GM18498 (cell line): ENCODE data around the gene ADAM12.

Experiments
- ATAC-seq: cut with Tn5 transposase; IDR thresholded peaks from one replicate; pipeline ENCODE4 v1.9.1; 2021; ENCODE audit warnings: mild to moderate bottlenecking, moderate library complexity; ENCODE audit not compliant: unreplicated experiment

The ADAM12 gene

GRCh38 chr10:126158133-126158892, 230.0 kb downstream of the ADAM12 start:
- no peak for ATAC-seq

- no peak for ATAC-seq
These were observed 231.1 kb downstream of the ADAM12 start for GRCh38 chr10:126157189-126157588.

GRCh38 chr10:126156503-126156902, 231.8 kb downstream of the ADAM12 start:
- no peak for ATAC-seq

GRCh38 chr10:126156012-126156411, 232.3 kb downstream of the ADAM12 start:
- no peak for ATAC-seq

GRCh38 chr10:126155528-126155927, 232.7 kb downstream of the ADAM12 start:
- no peak for ATAC-seq

GRCh38 chr10:126153711-126154628, 234.3 kb downstream of the ADAM12 start:
- no peak for ATAC-seq

GRCh38 chr10:126147866-126148587, 240.2 kb downstream of the ADAM12 start:
- no peak for ATAC-seq

- no peak for ATAC-seq
These were observed 241.5 kb downstream of the ADAM12 start for GRCh38 chr10:126146771-126147170.

- ATAC-seq: no peak
These were observed 245.2 kb downstream of the ADAM12 start for GRCh38 chr10:126143117-126143516.

- no peak for ATAC-seq
These were observed 247.5 kb downstream of the ADAM12 start for GRCh38 chr10:126140746-126141273.

GRCh38 chr10:126137562-126138221, 250.6 kb downstream of the ADAM12 start:
- no peak for ATAC-seq

GRCh38 chr10:126135941-126136595, 252.2 kb downstream of the ADAM12 start:
- ATAC-seq: no peak

- no peak for ATAC-seq
These were observed 253.1 kb downstream of the ADAM12 start for GRCh38 chr10:126135177-126135576.

- no peak for ATAC-seq
These were observed 254.2 kb downstream of the ADAM12 start for GRCh38 chr10:126133906-126134656.

GRCh38 chr10:126133082-126133620, 255.1 kb downstream of the ADAM12 start:
- no peak for ATAC-seq

- no peak for ATAC-seq
These were observed 256.9 kb downstream of the ADAM12 start for GRCh38 chr10:126131341-126131740.

- ATAC-seq: no peak
These were observed 258.0 kb downstream of the ADAM12 start for GRCh38 chr10:126130271-126130710.

GRCh38 chr10:126129026-126129425, 259.3 kb downstream of the ADAM12 start:
- ATAC-seq: no peak

- no peak for ATAC-seq
These were observed 259.7 kb downstream of the ADAM12 start for GRCh38 chr10:126128581-126128980.
